DMS53 treated with DMSO at 0.1 percent for 48 hours (cell line): ENCODE measurements around the gene TIE1.
"Not testable (repeated sequence)": the region's sequence is repeated elsewhere in the genome, so short reads cannot be mapped to it uniquely, and the experiment has no call there.

Source experiments
- DNase-seq: peaks from one replicate; lab custom pipeline; 2025; ENCODE audit not compliant: unreplicated experiment; lab: John Stamatoyannopoulos, UW

TIE1 gene

GRCh38 chr1:43358746-43359693 is 58.2 kb downstream of the TIE1 start, which contains the start of gene CDC20:
Gene CDC20 (plus strand): TSS chr1:43358981. CDS start chr1:43359216, 235 bp downstream.
- peak; percentile 95 for DNase-seq

GRCh38 chr1:43359696-43360095 is 58.9 kb downstream of the TIE1 start:
- DNase-seq, result no peak

GRCh38 chr1:43360616-43361015 is 59.8 kb downstream of the TIE1 start:
- DNase-seq, result no peak

- DNase-seq, result no peak
Measured at GRCh38 chr1:43363283-43363934, 62.6 kb downstream of the TIE1 start.

GRCh38 chr1:43363935-43364525 is 63.2 kb downstream of the TIE1 start:
- no peak for DNase-seq

GRCh38 chr1:43365678-43366077 is 64.9 kb downstream of the TIE1 start:
- no peak for DNase-seq

GRCh38 chr1:43366179-43366578 is 65.4 kb downstream of the TIE1 start:
- DNase-seq, result no peak

- DNase-seq, result no peak
Measured at GRCh38 chr1:43366601-43367025, 65.8 kb downstream of the TIE1 start.

GRCh38 chr1:43367026-43367903 is 66.5 kb downstream of the TIE1 start:
- no peak for DNase-seq

- DNase-seq, result peak; percentile 81
Measured at GRCh38 chr1:43367904-43368645, 67.3 kb downstream of the TIE1 start, which contains the start of gene ELOVL1. Gene ELOVL1 (minus strand): TSS chr1:43368011. CDS start chr1:43365609, 2,402 bp downstream.

- no peak for DNase-seq
Measured at GRCh38 chr1:43368646-43369020, 67.9 kb downstream of the TIE1 start.

GRCh38 chr1:43369779-43370178 is 69.0 kb downstream of the TIE1 start:
- not testable (repeated sequence) for DNase-seq

- DNase-seq, result no peak
Measured at GRCh38 chr1:43370564-43370963, 69.8 kb downstream of the TIE1 start.

- DNase-seq, result no peak
Measured at GRCh38 chr1:43372172-43372571, 71.4 kb downstream of the TIE1 start.
